ENCODE data around the gene GPR158.

The GPR158 gene

DNA sequence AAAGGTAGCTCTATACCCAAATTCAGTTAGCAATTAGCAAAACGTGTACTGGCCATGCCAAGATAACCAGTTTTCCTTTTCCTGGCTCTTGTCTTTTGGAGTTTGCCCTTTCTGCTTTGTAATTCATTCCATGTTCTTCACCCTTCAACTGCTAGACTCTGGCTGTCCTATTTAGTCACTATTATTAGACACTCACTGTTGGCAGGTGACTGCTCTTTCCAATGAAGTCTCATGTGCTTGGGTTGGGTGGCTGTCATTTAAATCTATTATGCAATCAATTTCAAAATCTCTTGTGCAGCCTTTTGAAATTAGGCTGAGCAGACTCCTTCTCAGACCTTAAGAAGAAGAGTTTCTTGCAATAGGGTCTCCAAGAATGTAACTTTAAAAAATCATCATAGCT lies 266.5 kb downstream of the GPR158 start:
- H3K4me3 ChIP-seq (ENCODE audit: low read length): no peak overlapping the region
- TF ChIP-seq, protein P1, sequence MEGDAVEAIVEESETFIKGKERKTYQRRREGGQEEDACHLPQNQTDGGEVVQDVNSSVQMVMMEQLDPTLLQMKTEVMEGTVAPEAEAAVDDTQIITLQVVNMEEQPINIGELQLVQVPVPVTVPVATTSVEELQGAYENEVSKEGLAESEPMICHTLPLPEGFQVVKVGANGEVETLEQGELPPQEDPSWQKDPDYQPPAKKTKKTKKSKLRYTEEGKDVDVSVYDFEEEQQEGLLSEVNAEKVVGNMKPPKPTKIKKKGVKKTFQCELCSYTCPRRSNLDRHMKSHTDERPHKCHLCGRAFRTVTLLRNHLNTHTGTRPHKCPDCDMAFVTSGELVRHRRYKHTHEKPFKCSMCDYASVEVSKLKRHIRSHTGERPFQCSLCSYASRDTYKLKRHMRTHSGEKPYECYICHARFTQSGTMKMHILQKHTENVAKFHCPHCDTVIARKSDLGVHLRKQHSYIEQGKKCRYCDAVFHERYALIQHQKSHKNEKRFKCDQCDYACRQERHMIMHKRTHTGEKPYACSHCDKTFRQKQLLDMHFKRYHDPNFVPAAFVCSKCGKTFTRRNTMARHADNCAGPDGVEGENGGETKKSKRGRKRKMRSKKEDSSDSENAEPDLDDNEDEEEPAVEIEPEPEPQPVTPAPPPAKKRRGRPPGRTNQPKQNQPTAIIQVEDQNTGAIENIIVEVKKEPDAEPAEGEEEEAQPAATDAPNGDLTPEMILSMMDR (conservative IDR thresholded peaks at IDR 0.05; ENCODE audit: low read length): no peak
- DNase-seq (ENCODE audit: low read depth): no peak

DNA sequence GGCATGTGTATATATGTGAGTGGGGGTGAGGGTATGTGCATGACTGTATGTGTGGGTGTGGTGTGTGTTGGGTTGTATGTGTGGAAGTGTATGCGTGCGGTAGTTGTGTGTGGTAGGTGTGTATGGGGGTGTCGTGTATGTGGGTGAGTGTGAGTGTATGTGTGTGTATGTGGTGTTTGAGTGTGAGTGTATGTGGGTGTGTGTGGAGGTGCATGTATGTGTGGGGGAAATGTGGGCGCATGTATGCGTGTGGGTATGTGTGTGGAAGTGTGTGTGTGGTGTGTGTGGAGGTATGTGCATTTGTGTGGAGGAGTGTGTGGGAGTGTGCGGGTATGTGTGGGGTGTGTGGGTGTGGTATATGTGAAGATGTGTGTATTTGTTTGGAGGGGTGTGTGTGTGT lies 269.5 kb downstream of the GPR158 start:
- TF ChIP-seq, protein P1 (conservative IDR thresholded peaks at IDR 0.05; ENCODE audit: low read length): no peak
- no peak for DNase-seq (ENCODE audit: low read depth)

DNA sequence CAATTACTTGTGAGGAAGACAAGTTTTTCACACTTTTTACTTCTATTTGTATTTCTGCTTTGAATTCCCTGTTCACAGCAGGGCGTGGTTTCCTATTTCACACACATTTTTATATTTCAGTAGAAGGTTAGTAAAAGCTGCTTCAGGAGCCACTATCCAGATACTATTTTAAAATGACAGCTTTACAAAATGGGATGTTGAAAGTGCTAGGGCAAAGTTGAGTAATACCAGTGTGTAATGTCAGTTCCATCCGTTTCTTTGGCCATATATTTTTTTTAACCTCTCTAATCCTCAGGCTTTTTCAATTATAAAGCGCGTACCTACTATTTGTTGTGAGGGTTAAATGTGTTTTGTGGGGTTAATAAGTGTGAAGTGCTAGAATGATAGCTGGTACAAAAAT lies 276.6 kb downstream of the GPR158 start:
- no peak overlapping the region for H3K4me3 ChIP-seq (ENCODE audit: low read length)
- no peak for DNase-seq (ENCODE audit: low read depth)
- TF ChIP-seq, protein P1 (conservative IDR thresholded peaks at IDR 0.05; ENCODE audit: low read length): no peak

More for the DNA sequence above, 269.5 kb downstream of the GPR158 start:
- no peak overlapping the region for H3K4me3 ChIP-seq (ENCODE audit: low read length)

DNA sequence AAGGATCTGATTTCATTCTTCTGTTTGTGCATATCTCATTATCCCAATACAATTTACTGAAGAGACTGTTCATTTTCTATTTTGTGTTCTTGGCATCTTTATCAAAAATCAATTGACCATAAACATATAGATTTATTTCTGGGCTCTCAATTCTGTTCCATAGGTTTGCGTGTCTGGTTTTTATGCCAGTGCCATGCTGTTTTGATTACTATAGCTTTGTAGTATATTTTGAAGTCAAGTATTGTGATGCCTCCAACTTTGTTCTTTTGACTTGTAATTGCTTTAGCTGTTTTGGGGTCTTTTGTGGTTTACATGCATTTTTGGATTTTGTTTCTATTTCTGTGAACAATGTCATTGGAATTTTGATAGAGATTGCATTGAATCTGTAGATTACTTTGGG lies 278.8 kb downstream of the GPR158 start:
- DNase-seq (ENCODE audit: low read depth): no peak
- TF ChIP-seq, protein P1 (conservative IDR thresholded peaks at IDR 0.05; ENCODE audit: low read length): no peak
- no peak overlapping the region for H3K4me3 ChIP-seq (ENCODE audit: low read length)

DNA sequence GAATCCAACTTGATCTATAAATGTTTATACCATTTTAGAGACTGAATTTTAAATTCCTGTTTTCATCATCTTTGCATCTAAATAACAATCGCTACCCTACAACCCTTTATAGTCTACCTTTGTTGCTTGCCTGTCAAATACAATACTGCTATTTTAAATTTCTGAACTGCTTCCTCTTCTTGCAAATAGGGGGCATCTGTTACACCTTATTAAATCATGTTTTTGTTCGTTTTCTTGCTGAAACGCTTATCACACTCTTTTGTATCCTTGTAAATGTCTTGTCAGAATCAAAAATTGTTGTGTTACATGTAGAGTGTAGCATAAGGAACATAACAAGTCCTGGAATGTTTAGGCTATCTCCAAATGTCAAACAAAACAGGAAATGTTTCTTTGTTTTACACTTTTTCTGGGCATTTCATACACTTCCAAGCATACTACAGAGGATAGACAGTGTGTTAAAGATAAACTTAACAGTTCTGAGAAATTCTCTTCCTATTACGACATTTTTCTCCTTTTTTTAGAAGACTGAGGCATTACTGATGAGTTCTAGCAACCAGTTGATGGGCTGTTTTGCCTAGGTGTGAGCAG lies 281.3 kb downstream of the GPR158 start:
- no peak overlapping the region for H3K4me3 ChIP-seq (ENCODE audit: low read length)
- TF ChIP-seq, protein P1 (conservative IDR thresholded peaks at IDR 0.05; ENCODE audit: low read length): no peak
- no peak for DNase-seq (ENCODE audit: low read depth)

DNA sequence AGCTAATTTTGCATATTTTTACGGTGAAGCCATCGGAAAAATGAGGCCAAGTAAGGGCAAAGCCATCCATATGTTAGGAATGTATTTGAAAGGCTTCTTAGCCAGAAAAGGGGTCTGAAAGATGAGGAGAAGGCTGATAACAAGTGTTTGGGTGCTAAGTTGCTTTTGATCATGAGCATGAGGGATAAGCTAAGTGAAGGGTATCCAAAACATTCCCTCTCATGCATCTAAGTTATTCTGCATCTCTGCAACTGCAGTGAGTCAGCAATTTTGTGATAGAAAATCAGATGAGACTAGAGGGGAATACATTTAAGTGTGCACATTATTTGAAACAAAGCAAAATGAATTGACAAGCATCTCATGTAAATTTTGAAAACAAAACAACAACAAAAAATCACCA lies 282.8 kb downstream of the GPR158 start:
- TF ChIP-seq, protein P1 (conservative IDR thresholded peaks at IDR 0.05; ENCODE audit: low read length): no peak
- H3K4me3 ChIP-seq (ENCODE audit: low read length): no peak overlapping the region
- DNase-seq (ENCODE audit: low read depth): no peak

DNA sequence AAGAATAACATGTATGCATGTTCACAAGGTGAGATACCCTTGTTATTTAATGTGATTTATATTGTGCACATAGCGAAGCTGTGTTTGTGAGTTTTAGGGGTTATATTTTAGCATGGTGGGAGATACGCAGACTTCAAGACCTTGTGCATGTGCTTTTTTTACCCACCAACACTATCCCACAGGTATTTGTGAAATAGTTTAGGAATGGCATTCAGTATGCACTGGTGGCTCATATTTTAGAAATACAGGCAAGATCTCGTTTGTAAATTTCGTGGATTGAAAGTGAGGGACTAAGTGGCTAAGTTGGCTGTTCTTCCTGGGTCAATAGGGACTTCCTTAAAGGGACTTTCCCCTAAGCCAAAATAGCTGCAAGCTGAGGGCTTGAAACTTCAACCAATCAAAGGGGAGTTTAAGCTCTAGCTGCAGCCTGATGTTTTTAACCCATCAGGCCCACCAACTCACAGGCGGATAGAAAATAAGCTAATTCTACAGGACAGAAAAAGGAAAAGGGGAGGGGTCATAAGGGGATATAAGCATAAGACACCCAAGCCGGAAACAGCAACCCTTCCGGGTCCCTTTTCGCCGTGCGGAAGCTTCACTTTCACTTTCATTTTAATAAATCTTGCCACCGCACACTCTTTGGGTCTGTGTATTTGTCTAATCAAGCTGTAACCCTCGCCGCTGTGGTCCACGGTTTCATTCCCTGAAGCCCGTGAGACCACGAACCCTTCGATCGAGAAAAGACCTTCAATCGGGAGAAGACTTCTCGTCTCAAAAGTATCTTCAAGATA lies 291.0 kb downstream of the GPR158 start:
- DNase-seq (ENCODE audit: low read depth): no peak
- TF ChIP-seq, protein P1 (conservative IDR thresholded peaks at IDR 0.05; ENCODE audit: low read length): no peak
- H3K4me3 ChIP-seq (ENCODE audit: low read length): peak overlapping the region; percentile 28

Data from AG10803 (cell line).